Epithelial cell of esophagus (primary cell): ENCODE data around the gene UBE2J2.

Experiments used
- DNase-seq: peaks from one replicate; pipeline ENCODE4 v3.0.0; 2010; ENCODE audit warnings: low read depth
- H3K4me3 ChIP-seq: 2 replicates; pipeline ENCODE4 v1.5.1; 2011; ENCODE audit warnings: mild to moderate bottlenecking, low read length, control low read depth
- CTCF ChIP-seq: IDR thresholded peaks from 2 replicates; pipeline ENCODE4 v1.5.1; 2011; ENCODE audit warnings: low read depth, mild to moderate bottlenecking, low read length, control low read depth, inconsistent platforms; ENCODE audit not compliant: insufficient read depth; ENCODE audit errors: missing control alignments

Gene UBE2J2

GRCh38 chr1:1287288-1288110, 13.8 kb upstream of the UBE2J2 start:
- no peak for TF ChIP-seq CTCF
- no peak overlapping the region for H3K4me3 ChIP-seq
- DNase-seq: no peak

GRCh38 chr1:1286313-1287261, 12.9 kb upstream of the UBE2J2 start:
- TF ChIP-seq CTCF: no peak
- no peak overlapping the region for H3K4me3 ChIP-seq
- DNase-seq: no peak

- H3K4me3 ChIP-seq: no peak overlapping the region
- no peak for DNase-seq
- TF ChIP-seq CTCF: no peak
These were observed 12.1 kb upstream of the UBE2J2 start for GRCh38 chr1:1285611-1286311.

- no peak overlapping the region for H3K4me3 ChIP-seq
- TF ChIP-seq CTCF: no peak
- no peak for DNase-seq
These were observed 11.5 kb upstream of the UBE2J2 start for GRCh38 chr1:1285102-1285571.

GRCh38 chr1:1284221-1285101, 10.8 kb upstream of the UBE2J2 start:
- TF ChIP-seq CTCF: no peak
- DNase-seq: no peak
- H3K4me3 ChIP-seq: no peak overlapping the region

GRCh38 chr1:1283821-1284220, 10.2 kb upstream of the UBE2J2 start:
- DNase-seq: peak; percentile 58
- TF ChIP-seq CTCF: no peak
- H3K4me3 ChIP-seq: no peak overlapping the region
